ENCODE measurements around the gene FUBP1.

DNA sequence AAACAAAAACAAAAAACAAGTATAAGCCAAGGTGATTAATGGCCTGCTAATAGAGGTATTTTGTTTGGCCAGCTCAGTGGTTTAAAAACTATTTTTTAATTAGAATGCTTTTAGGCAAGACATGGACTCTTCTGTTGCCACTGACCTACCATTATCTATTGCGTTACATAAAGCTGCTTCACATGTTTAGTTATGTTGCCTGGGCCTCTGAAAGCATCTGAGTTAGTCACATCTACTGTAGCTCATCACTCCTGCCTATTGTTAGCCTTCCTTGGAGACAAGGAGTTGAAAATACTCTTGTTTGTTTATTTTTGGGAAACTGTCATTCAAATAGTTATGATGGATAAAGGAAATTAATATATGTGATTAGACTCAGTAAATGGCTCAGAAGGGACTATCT lies 40.2 kb upstream of the FUBP1 start:
- TF ChIP-seq, protein P1, sequence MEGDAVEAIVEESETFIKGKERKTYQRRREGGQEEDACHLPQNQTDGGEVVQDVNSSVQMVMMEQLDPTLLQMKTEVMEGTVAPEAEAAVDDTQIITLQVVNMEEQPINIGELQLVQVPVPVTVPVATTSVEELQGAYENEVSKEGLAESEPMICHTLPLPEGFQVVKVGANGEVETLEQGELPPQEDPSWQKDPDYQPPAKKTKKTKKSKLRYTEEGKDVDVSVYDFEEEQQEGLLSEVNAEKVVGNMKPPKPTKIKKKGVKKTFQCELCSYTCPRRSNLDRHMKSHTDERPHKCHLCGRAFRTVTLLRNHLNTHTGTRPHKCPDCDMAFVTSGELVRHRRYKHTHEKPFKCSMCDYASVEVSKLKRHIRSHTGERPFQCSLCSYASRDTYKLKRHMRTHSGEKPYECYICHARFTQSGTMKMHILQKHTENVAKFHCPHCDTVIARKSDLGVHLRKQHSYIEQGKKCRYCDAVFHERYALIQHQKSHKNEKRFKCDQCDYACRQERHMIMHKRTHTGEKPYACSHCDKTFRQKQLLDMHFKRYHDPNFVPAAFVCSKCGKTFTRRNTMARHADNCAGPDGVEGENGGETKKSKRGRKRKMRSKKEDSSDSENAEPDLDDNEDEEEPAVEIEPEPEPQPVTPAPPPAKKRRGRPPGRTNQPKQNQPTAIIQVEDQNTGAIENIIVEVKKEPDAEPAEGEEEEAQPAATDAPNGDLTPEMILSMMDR (IDR thresholded peaks at IDR 0.05): no peak
- TF ChIP-seq EZH2 (IDR thresholded peaks at IDR 0.05; ENCODE audit: borderline replicate concordance, insufficient read depth, low read depth, low read length, poor library complexity, severe bottlenecking): no peak
